Muscle layer of colon (tissue), 2 donors: ENCODE measurements around the gene CLSTN1.
"Not testable (repeated sequence)": the region's sequence is repeated elsewhere in the genome, so short reads cannot be mapped to it uniquely, and the experiment has no call there.

Experiments
- H3K27ac ChIP-seq: one replicate; pipeline ENCODE4 v1.7.0; 2013; ENCODE audit warnings: low read depth, mild to moderate bottlenecking, low read length, moderate library complexity
- H3K27me3 ChIP-seq, 2 donors: one replicate each; pipeline ENCODE4 v1.7.0; 2013; ENCODE audit warnings: low read length in 2 of 2, mild to moderate bottlenecking in 2 of 2; ENCODE audit not compliant: insufficient read depth in 2 of 2, control insufficient read depth in 1 of 2
- H3K36me3 ChIP-seq: one replicate; pipeline ENCODE4 v1.7.0; 2013; ENCODE audit warnings: mild to moderate bottlenecking, low read length; ENCODE audit not compliant: insufficient read depth
- H3K4me1 ChIP-seq: one replicate; pipeline ENCODE4 v1.7.0; 2013; ENCODE audit warnings: mild to moderate bottlenecking, low read length; ENCODE audit not compliant: insufficient read depth
- H3K4me3 ChIP-seq, 2 donors: one replicate each; pipeline ENCODE4 v1.7.0; 2013; ENCODE audit warnings: low read length in 2 of 2, low read depth in 1 of 2, mild to moderate bottlenecking in 1 of 2, moderate library complexity in 1 of 2
- H3K9ac ChIP-seq: one replicate; pipeline ENCODE4 v1.7.0; 2013; ENCODE audit warnings: low read length
- H3K9me3 ChIP-seq: one replicate; pipeline ENCODE4 v1.7.0; 2013; ENCODE audit warnings: mild to moderate bottlenecking, low read length
- donor health status: abdominal sarcoma.
- donor health status: Adenocarcinoma of cecum.

Gene CLSTN1

DNA sequence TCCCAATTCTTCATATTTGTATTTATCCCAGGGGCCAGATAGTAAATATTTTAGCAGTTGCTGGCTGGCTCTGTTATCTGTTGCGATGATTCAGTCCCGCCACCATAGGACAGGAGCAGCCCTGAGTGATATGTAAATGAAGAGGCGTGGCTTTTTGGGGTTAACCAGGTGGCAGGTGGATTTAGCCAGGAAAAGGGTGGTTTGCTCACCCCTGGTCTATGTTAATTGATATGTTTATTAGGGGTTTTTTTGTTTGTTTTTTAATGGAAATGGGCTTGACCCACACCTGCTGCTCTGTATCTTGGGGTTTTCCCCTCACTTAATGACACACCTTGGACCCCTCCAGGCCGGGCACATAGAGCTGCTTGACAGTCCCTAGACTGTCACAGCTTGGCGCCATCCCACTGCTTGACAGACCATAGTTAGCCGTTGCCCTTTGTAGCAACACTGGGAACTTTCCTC is 109.5 kb downstream of the CLSTN1 start:
- no peak overlapping the region for H3K27ac ChIP-seq

DNA sequence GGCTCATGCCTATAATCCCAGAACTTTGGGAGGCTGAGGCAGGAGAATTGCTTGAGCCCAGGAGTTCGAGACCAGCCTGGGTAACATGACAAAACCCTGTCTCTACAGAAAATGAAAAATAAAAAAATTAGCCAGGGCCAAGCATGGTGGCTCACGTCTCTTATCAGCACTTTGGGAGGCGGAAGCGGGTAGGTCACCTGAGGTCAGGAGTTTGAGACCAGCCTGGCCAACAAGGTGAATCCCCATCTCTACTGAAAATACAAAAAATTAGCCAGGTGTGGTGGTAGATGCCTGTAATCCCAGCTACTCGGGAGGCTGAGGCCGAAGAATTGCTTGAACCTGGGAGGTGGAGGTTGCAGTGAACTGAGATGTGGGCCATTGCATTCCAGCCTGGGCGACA is 111.0 kb downstream of the CLSTN1 start:
- H3K36me3 ChIP-seq = not testable (repeated sequence)

More for the DNA sequence above, 109.5 kb downstream of the CLSTN1 start:
- no peak overlapping the region for H3K4me3 ChIP-seq
- no peaks in the 10 kb centered on the region for H3K4me1 ChIP-seq
- peaks cover 5% of the 10 kb centered on the region for H3K36me3 ChIP-seq
- H3K9me3 ChIP-seq = no peaks in the 10 kb centered on the region
- no peaks in the 10 kb centered on the region for H3K27me3 ChIP-seq
- no peak overlapping the region for H3K9ac ChIP-seq

DNA sequence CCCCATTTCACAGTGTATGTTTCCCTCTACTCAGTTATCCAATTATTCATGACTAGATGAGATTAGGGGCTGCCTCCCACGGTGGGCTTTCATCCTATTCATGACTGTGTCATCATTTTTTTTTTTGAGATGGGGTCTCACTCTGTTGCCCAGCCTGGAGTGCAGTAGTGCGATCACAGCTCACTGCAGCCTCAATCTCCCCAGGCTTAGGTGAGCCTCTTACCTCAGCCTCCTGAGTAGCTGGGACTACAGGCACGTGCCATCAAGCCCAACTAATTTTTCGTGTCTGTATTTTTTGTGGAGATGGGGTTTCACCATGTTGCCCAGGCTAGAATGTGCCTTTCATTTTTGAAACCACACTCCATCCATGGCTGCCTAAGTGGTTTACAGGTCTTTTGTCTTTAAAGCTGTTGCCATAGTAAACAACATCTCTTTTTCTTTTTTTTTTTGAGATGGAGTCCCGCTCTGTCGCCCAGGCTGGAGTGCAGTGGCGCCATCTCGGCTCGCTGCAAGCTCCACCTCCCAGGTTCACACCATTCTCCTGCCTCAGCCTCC is 112.2 kb downstream of the CLSTN1 start:
- Histone ChIP-seq H3K4me3 (no peak overlapping the region), H3K36me3 (peaks cover 5% of the 10 kb centered on the region), H3K27ac (no peak overlapping the region), H3K4me1 (no peaks in the 10 kb centered on the region), H3K9me3 (no peaks in the 10 kb centered on the region), H3K27me3 (no peaks in the 10 kb centered on the region), H3K9ac (no peak overlapping the region)

More for the DNA sequence above, 111.0 kb downstream of the CLSTN1 start:
- H3K27me3 ChIP-seq, H3K9ac ChIP-seq, H3K9me3 ChIP-seq, H3K4me1 ChIP-seq, H3K4me3 ChIP-seq, H3K27ac ChIP-seq: not testable (repeated sequence)

DNA sequence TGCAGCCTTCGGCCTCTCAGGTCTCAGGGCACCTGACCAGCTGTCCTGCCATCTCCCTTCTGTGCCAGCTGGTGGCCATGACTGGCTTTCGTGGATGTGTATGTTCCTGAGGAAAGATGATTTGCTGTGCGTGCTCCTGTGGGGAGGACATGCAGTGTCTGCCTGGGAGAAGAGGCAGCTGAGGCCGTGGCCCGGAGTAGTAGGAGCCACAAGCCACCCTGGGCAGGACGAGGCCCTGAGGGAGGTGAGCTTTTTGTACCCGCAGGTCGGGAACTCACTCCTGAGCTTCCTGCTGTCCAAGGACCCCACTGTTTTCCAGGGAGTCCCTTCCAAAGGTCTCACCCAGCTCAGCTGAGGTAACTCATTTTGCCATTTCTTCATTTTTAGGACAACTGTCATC is 113.7 kb downstream of the CLSTN1 start:
- no peaks in the 10 kb centered on the region for H3K4me1 ChIP-seq
- H3K27me3 ChIP-seq = no peaks in the 10 kb centered on the region
- no peak overlapping the region for H3K4me3 ChIP-seq
- H3K9ac ChIP-seq = no peak overlapping the region
- H3K36me3 ChIP-seq = peaks cover 5% of the 10 kb centered on the region
- no peak overlapping the region for H3K27ac ChIP-seq
- no peaks in the 10 kb centered on the region for H3K9me3 ChIP-seq

DNA sequence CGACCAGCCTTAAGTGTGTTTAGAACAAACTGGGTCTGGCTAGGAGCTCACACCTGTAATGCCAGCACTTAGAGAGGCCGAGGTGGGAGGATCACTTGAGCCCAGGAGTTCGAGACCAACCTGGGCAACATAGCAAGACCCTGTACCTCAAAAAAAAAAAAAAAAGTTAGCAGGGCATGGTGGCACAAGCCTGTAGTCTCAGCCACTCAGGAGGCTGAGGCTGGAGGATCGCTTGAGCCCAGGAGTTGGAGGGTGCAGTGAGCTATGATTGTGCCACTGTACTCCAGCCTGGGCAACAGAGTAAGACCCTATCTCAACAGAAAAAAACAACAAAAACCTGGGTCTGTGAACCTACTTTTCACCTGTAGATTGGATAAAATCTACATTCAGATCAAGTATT is 117.6 kb downstream of the CLSTN1 start:
- Histone ChIP-seq H3K9me3 (no peaks in the 10 kb centered on the region), H3K27me3 (no peaks in the 10 kb centered on the region), H3K4me3 (no peak overlapping the region), H3K4me1 (no peaks in the 10 kb centered on the region), H3K9ac (no peak overlapping the region), H3K27ac (no peak overlapping the region), H3K36me3 (peaks cover 5% of the 10 kb centered on the region)

DNA sequence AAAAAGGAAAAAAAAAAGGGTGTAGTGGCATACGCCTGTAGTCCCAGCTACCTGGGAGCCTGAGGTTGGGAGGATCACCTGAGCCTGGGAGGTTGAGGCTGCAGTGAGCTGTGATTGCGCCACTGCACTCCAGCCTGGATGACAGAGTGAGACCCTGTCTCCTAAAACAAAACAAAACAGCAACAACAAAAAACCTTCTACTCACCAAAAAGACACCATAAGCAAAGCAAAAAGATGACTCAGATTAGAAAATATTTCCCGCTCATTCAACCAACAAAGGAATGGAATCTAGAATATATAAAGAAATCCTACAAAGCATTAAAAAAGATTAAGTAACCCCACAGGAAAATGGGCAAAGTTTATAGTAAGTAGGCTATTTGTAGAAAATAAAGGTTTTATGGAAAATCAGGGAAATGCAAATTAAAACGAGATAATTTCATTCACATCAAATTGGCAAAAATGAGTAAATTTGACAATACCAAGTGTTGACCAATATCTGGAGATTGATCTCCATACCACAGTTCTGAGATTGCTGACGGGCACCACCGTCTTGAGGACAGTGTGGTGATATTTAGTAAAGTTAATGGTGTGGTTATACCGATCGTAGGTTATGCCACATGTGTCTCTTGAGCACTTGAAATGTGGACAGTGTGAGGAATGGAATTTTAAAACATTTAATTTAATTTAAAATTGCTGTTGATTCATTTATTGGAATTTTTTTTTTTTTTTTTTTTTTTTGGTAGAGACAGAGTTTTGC is 118.2 kb downstream of the CLSTN1 start:
- no peak overlapping the region for H3K9ac ChIP-seq
- H3K36me3 ChIP-seq = peaks cover 5% of the 10 kb centered on the region
- H3K27ac ChIP-seq = no peak overlapping the region
- no peaks in the 10 kb centered on the region for H3K27me3 ChIP-seq
- H3K4me3 ChIP-seq = no peak overlapping the region
- no peaks in the 10 kb centered on the region for H3K4me1 ChIP-seq
- H3K9me3 ChIP-seq = no peaks in the 10 kb centered on the region

DNA sequence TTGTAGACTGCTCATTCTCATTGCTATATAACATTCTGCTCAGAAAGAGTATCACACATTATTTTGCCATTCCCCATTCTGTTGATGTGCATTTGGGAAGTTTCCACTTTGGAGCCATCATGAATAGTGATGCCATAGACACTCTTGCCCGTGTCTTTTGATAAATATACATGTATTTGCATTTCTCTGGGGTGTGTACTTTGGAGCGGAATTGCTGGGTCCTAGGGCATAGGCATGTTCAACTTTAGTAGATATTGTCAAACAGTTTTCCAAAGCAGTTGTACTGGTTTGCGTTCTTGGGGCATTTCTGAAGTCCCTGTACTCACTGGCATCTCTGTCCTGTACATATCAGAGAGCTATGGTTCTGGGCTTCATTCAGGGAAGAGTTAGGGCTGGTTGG is 120.1 kb downstream of the CLSTN1 start:
- H3K9ac ChIP-seq = no peak overlapping the region
- no peaks in the 10 kb centered on the region for H3K27me3 ChIP-seq
- H3K27ac ChIP-seq = no peak overlapping the region
- H3K4me3 ChIP-seq = no peak overlapping the region
- H3K9me3 ChIP-seq = no peaks in the 10 kb centered on the region
- no peaks in the 10 kb centered on the region for H3K4me1 ChIP-seq
- no peaks in the 10 kb centered on the region for H3K36me3 ChIP-seq

DNA sequence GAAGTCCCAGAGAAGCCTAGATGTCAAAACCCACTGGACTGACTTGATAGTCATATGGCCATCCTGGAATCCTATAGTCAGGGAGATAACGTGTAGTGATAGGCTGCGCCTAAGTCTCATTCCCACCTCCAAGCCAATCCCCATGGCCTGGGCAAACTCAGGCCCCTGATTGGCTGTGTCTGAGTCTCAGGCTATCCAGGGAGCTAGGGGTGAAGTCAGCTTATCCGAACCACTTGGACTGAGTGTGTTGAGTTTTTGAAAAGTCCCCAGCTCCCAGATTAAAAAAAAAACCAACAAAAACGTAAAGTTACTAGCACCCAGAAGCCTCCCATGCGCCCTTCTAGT is 120.6 kb downstream of the CLSTN1 start:
- no peaks in the 10 kb centered on the region for H3K9me3 ChIP-seq
- no peak overlapping the region for H3K27ac ChIP-seq
- H3K27me3 ChIP-seq = no peaks in the 10 kb centered on the region
- no peak overlapping the region for H3K9ac ChIP-seq
- no peak overlapping the region for H3K4me3 ChIP-seq
- H3K4me1 ChIP-seq = no peaks in the 10 kb centered on the region
- H3K36me3 ChIP-seq = no peaks in the 10 kb centered on the region

DNA sequence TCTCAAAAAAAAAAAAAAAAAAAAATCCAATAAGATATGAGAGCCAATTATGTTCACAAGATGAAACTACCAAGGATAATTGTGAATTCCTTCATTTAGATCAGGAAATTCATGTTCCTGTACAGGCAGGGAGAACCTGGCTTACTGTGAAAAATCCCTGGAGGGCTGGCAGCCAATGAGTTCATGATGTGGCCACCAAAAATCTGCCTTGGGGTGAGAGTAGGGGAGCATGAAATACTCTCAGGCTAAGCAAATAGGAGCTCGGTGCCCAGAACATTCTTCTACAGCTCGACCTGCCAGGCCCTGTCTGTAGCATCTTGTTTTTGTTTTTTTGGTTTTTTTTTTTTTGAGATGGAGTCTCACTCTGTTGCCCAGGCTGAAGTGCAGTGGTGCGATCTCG is 122.1 kb downstream of the CLSTN1 start:
- Histone ChIP-seq H3K4me3 (no peak overlapping the region), H3K9me3 (no peaks in the 10 kb centered on the region), H3K4me1 (no peaks in the 10 kb centered on the region), H3K27me3 (no peaks in the 10 kb centered on the region), H3K36me3 (no peaks in the 10 kb centered on the region), H3K27ac (no peak overlapping the region), H3K9ac (no peak overlapping the region)

DNA sequence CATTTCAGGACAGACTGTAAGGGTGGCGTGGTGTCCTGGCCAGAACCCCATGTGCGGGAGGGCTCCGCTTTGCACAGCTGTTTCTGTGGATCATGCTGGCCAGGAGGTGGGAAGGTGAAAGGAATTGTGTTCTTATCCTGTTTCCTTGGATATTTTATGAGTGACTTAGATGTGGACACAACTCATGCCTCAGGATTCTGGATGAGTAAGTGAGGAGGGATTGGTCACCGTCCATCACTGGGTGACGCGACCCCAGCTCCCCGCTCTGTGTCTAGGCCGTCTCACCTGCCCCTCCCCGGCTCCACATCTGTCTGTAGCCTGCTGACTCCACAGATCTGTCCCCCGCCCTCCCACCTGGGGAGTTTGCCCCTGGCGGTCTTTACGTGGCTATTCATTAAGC is 123.4 kb downstream of the CLSTN1 start:
- Histone ChIP-seq H3K27me3 (no peaks in the 10 kb centered on the region), H3K9ac (no peak overlapping the region), H3K9me3 (no peaks in the 10 kb centered on the region), H3K4me1 (no peaks in the 10 kb centered on the region), H3K36me3 (no peaks in the 10 kb centered on the region), H3K4me3 (no peak overlapping the region), H3K27ac (no peak overlapping the region)

DNA sequence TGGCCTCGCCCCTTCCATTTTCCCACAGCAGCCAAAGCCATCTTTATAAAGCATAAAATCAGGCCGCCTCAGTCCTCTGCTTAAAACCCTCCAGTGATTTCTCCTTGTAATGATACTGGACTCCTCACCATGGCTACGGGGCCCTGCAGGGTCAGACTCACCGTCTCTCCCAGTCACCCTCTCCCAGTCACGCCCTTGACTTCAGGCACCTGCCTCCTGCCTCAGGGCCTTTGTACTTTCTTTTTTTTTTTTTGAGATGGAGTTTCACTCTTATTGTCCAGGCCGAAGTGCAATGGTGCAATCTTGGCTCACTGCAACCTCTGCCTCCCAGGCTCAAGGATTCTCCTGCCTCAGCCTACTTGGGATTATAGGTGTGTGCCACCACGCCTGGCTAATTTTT is 124.4 kb downstream of the CLSTN1 start:
- Histone ChIP-seq H3K4me3 (no peak overlapping the region), H3K36me3 (no peaks in the 10 kb centered on the region), H3K9me3 (no peaks in the 10 kb centered on the region), H3K4me1 (no peaks in the 10 kb centered on the region), H3K27ac (no peak overlapping the region), H3K27me3 (no peaks in the 10 kb centered on the region), H3K9ac (no peak overlapping the region)

DNA sequence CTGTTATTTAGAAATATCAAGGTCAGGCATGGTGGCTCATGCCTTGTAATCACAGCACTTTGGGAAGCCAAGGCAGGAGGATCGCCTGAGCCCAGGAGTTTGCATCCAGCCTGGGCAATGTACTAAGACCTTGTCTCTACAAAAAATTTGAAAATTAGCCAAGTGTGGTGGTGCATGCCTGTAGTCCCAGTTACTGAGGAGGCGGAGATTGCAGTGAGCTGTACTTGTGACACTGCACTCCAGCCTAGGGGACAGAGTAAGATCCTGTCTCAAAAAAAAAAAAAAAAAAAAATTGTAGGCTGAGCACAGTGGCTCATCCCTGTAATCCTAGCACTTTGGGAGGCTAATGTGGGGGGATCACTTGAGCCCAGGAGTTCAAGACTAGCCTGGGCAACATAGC is 127.0 kb downstream of the CLSTN1 start:
- Histone ChIP-seq H3K4me1 (no peaks in the 10 kb centered on the region), H3K27ac (no peak overlapping the region), H3K27me3 (no peaks in the 10 kb centered on the region), H3K9ac (no peak overlapping the region), H3K9me3 (no peaks in the 10 kb centered on the region), H3K4me3 (no peak overlapping the region), H3K36me3 (no peaks in the 10 kb centered on the region)
